Neutrophil (primary cell): ENCODE results near the gene FN1.

Experiments used
- H3K27ac ChIP-seq: fragments of 200-600 bp; sonication (generic); 2 replicates; pipeline ENCODE4 v1.5.1; 2016; ENCODE audit warnings: mild to moderate bottlenecking, moderate library complexity
- H3K27me3 ChIP-seq: fragments of 200-600 bp; sonication (generic); 2 replicates; pipeline ENCODE4 v1.6.0; 2016; ENCODE audit warnings: mild to moderate bottlenecking
- H3K36me3 ChIP-seq: fragments of 200-600 bp; sonication (generic); 2 replicates; pipeline ENCODE4 v1.5.1; 2017
- H3K4me1 ChIP-seq, 2 experiments: fragments of 200-600 bp in 1 of 2; sonication (generic) in 1 of 2; 1 replicate in 1 of 2; 2 replicates in 1 of 2; pipeline versions ENCODE4 v1.5.1 to v1.6.1; 2013 to 2016; ENCODE audit warnings: low read depth in 1 of 2, low read length in 1 of 2, mild to moderate bottlenecking in 1 of 2, moderate library complexity in 1 of 2; ENCODE audit not compliant: control insufficient read depth in 1 of 2, insufficient read depth in 1 of 2
- H3K4me3 ChIP-seq, 2 experiments: fragments of 200-600 bp in 1 of 2; sonication (generic) in 1 of 2; 1 replicate in 1 of 2; 2 replicates in 1 of 2; pipeline ENCODE4 v1.5.1; 2013 to 2016; ENCODE audit warnings: low read depth in 1 of 2, low read length in 1 of 2, mild to moderate bottlenecking in 1 of 2, moderate library complexity in 1 of 2
- H3K9me3 ChIP-seq: fragments of 200-600 bp; sonication (generic); 2 replicates; pipeline ENCODE4 v1.5.1; 2016
- CTCF ChIP-seq: fragments of 200-600 bp; sonication (generic); IDR thresholded peaks from 2 replicates; pipeline ENCODE4 v1.5.1; 2016; ENCODE audit warnings: antibody characterized with exemption

The FN1 gene

GRCh38 chr2:215397632-215398341 is 38.1 kb downstream of the FN1 start:
- Histone ChIP-seq H3K36me3 (no peaks in the 10 kb centered on the region), H3K9me3 (no peaks in the 10 kb centered on the region), H3K4me3 (no peak overlapping the region), H3K4me1 (peaks cover 7 to 8% of the 10 kb centered on the region in 2 experiments), H3K27ac (no peak overlapping the region), H3K27me3 (peaks cover 8% of the 10 kb centered on the region)
- TF ChIP-seq CTCF: no peak

- TF ChIP-seq CTCF: no peak
- H3K27me3 ChIP-seq: no peaks in the 10 kb centered on the region
- no peaks in the 10 kb centered on the region for H3K36me3 ChIP-seq
- no peaks in the 10 kb centered on the region for H3K9me3 ChIP-seq
- peaks cover 7 to 8% of the 10 kb centered on the region in 2 experiments for H3K4me1 ChIP-seq
- no peak overlapping the region for H3K4me3 ChIP-seq
- H3K27ac ChIP-seq: no peak overlapping the region
These were observed 39.1 kb downstream of the FN1 start for GRCh38 chr2:215396595-215397313.

GRCh38 chr2:215395687-215396460 is 40.0 kb downstream of the FN1 start:
- H3K9me3 ChIP-seq: no peaks in the 10 kb centered on the region
- H3K36me3 ChIP-seq: no peaks in the 10 kb centered on the region
- TF ChIP-seq CTCF: no peak
- no peaks in the 10 kb centered on the region for H3K27me3 ChIP-seq
- no peak overlapping the region for H3K4me3 ChIP-seq
- no peak overlapping the region for H3K27ac ChIP-seq
- H3K4me1 ChIP-seq: peaks cover 7 to 8% of the 10 kb centered on the region in 2 experiments

GRCh38 chr2:215394102-215394805 is 41.6 kb downstream of the FN1 start:
- H3K27me3 ChIP-seq: no peaks in the 10 kb centered on the region
- no peak for TF ChIP-seq CTCF
- H3K4me3 ChIP-seq: no peak overlapping the region
- H3K9me3 ChIP-seq: no peaks in the 10 kb centered on the region
- peaks cover 7 to 8% of the 10 kb centered on the region in 2 experiments for H3K4me1 ChIP-seq
- no peaks in the 10 kb centered on the region for H3K36me3 ChIP-seq
- H3K27ac ChIP-seq: no peak overlapping the region

- Histone ChIP-seq H3K9me3 (no peaks in the 10 kb centered on the region), H3K27ac (no peak overlapping the region), H3K4me1 (peaks cover 7 to 8% of the 10 kb centered on the region in 2 experiments), H3K36me3 (no peaks in the 10 kb centered on the region), H3K4me3 (no peak overlapping the region), H3K27me3 (no peaks in the 10 kb centered on the region)
- no peak for TF ChIP-seq CTCF
These were observed 43.1 kb downstream of the FN1 start for GRCh38 chr2:215392687-215393270.
